Right cardiac atrium (tissue), 5 donors: ENCODE data around the gene WDR62. TPM values are rescaled to one million over a fixed set of nuclear protein-coding genes. Genes with fewer than 3 reads are reported as not detected.

ENCODE experiments used
- ATAC-seq, 2 donors: fragments of 200-7000 bp; cut with Tn5 transposase; one replicate each; pipeline versions ENCODE4 v1.8.0 to v1.9.1; 2020; ENCODE audit warnings: moderate library complexity in 2 of 2, mild to moderate bottlenecking in 1 of 2
- DNase-seq, 3 donors: peaks; one replicate each; pipeline ENCODE4 v3.0.0-alpha.2; 2020
- H3K27ac ChIP-seq: one replicate; pipeline ENCODE4 v1.5.1; 2013; ENCODE audit warnings: mild to moderate bottlenecking, low read length, control low read depth, moderate library complexity
- H3K27me3 ChIP-seq: one replicate; pipeline ENCODE4 v1.6.1; 2013; ENCODE audit not compliant: control insufficient read depth, insufficient read depth
- H3K4me1 ChIP-seq: one replicate; pipeline ENCODE4 v1.6.1; 2013; ENCODE audit warnings: low read length; ENCODE audit not compliant: control insufficient read depth, insufficient read depth
- H3K4me3 ChIP-seq: one replicate; pipeline ENCODE4 v1.5.1; 2013; ENCODE audit warnings: low read length, control low read depth
- H3K9me3 ChIP-seq: one replicate; pipeline ENCODE4 v1.6.1; 2013; ENCODE audit warnings: low read length; ENCODE audit not compliant: control insufficient read depth
- WGBS: extraction: QIAGEN DNeasy Blood & Tissue Kit; methylation state at CpG from one replicate; pipeline ENCODE4 v1.1.7; 2013; 5-methylcytosine and 5-hydroxymethylcytosine counted together
- intact Hi-C, 4 donors: fragments of 100-400 bp; cut with DNase I; formaldehyde crosslinking; loops; one replicate each; pipeline versions ENCODE4 v1.11.0 to v1.14.0; 2022 to 2023
- polyA plus RNA-seq: library from polyadenylated mRNA; stranded (reverse); fragments of 200-250 nt; gene quantifications from one replicate; pipeline ENCODE4 v1.2.3, GENCODE V29; 2013
- total RNA-seq, 4 donors: library from RNA; stranded (reverse); fragmentation: NEBNext Ultra II Directional; extraction: Animal tissue kit (Norgen Biotek cat#: 25700); gene quantifications; one replicate each; pipeline ENCODE4 v1.2.1, GENCODE V29; 2021
- donor health status: healthy with polysubstance abuse.
- donor health status: DM: no; HTN: yes; CAD: no.
- donor health status: DM: no; HTN: no; CAD: no.
- donor health status: DM: no; HTN: yes; CAD: no; lungs with severe emphysema.
- donor health status: DM: yes; HTN: yes; CAD: no.

WDR62 gene
- total and polyA plus RNA-seq, 5 donors, result 2.8 to 16.3 (median 8.0) TPM

- intact Hi-C loops, result no loop called here
- H3K27ac ChIP-seq, result peak overlapping the region; percentile 58
- no peaks in the 10 kb centered on the region for H3K9me3 ChIP-seq
- no peaks in the 10 kb centered on the region for H3K27me3 ChIP-seq
- peaks cover 2% of the 10 kb centered on the region for H3K4me1 ChIP-seq
- DNase-seq (peak; percentile 46 to 87 (median 84)), ATAC-seq (peak; percentile 77 to 89)
- WGBS, result 56% methylated on average over 5 of the region's 5 CpGs
- no peak overlapping the region for H3K4me3 ChIP-seq
These were observed 45.8 kb downstream of the WDR62 start for GRCh38 chr19:36100476-36100875.

- Histone ChIP-seq H3K9me3 (no peaks in the 10 kb centered on the region), H3K4me3 (no peak overlapping the region), H3K27me3 (no peaks in the 10 kb centered on the region), H3K4me1 (peaks cover 2% of the 10 kb centered on the region), H3K27ac (no peak overlapping the region)
- intact Hi-C loops, result no loop called here
- WGBS, result 87% methylated on average over 27 of the region's 27 CpGs
- no peak for DNase-seq
- no peak for ATAC-seq
These were observed 47.0 kb downstream of the WDR62 start for GRCh38 chr19:36101550-36102327.

- Histone ChIP-seq H3K27me3 (no peaks in the 10 kb centered on the region), H3K4me1 (peaks cover 2% of the 10 kb centered on the region), H3K9me3 (no peaks in the 10 kb centered on the region), H3K27ac (no peak overlapping the region), H3K4me3 (no peak overlapping the region)
- DNase-seq (no peak), ATAC-seq (no peak)
- intact Hi-C loops, result no loop called here
- WGBS, result 92% methylated on average over 24 of the region's 24 CpGs
These were observed 48.4 kb downstream of the WDR62 start for GRCh38 chr19:36103040-36103626.

- intact Hi-C loops, result no loop called here
- no peaks in the 10 kb centered on the region for H3K27me3 ChIP-seq
- no peak overlapping the region for H3K27ac ChIP-seq
- H3K9me3 ChIP-seq, result no peaks in the 10 kb centered on the region
- no peak overlapping the region for H3K4me3 ChIP-seq
- ATAC-seq (no peak), DNase-seq (no peak)
- WGBS, result 92% methylated on average over 12 of the region's 12 CpGs
- peaks cover 2% of the 10 kb centered on the region for H3K4me1 ChIP-seq
These were observed 49.3 kb downstream of the WDR62 start for GRCh38 chr19:36103842-36104552.

GRCh38 chr19:36106441-36106840 is 51.7 kb downstream of the WDR62 start:
- intact Hi-C loops, result no loop called here
- 84% methylated on average over 6 of the region's 6 CpGs for WGBS

GRCh38 chr19:36106991-36107390 is 52.3 kb downstream of the WDR62 start:
- Histone ChIP-seq H3K4me1 (no peaks in the 10 kb centered on the region), H3K4me3 (no peak overlapping the region), H3K27me3 (no peaks in the 10 kb centered on the region), H3K9me3 (no peaks in the 10 kb centered on the region), H3K27ac (no peak overlapping the region)
- DNase-seq, result no peak
- no peak for ATAC-seq
- intact Hi-C loops, result no loop called here
- WGBS, result 92% methylated on average over 5 of the region's 5 CpGs

More at GRCh38 chr19:36106441-36106840, 51.7 kb downstream of the WDR62 start:
- Histone ChIP-seq H3K9me3 (no peaks in the 10 kb centered on the region), H3K4me1 (no peaks in the 10 kb centered on the region), H3K4me3 (no peak overlapping the region), H3K27me3 (no peaks in the 10 kb centered on the region), H3K27ac (no peak overlapping the region)
- no peak for ATAC-seq
- no peak for DNase-seq

- whole genome bisulfite sequencing, result 99% methylated on average over 3 of the region's 3 CpGs
- Histone ChIP-seq H3K27ac (no peak overlapping the region), H3K9me3 (no peaks in the 10 kb centered on the region), H3K4me3 (no peak overlapping the region), H3K4me1 (no peaks in the 10 kb centered on the region), H3K27me3 (no peaks in the 10 kb centered on the region)
- ATAC-seq, result no peak
- intact Hi-C loops, result no loop called here
- no peak for DNase-seq
These were observed 54.0 kb downstream of the WDR62 start for GRCh38 chr19:36108684-36109083.

- no peak for DNase-seq
- no peak for ATAC-seq
- 44% methylated on average over 1 of the region's 1 CpG for WGBS
These were observed 55.9 kb downstream of the WDR62 start, which contains the start of gene OVOL3 for GRCh38 chr19:36110487-36111199. TSS of gene OVOL3 (plus strand) at chr19:36111143. CDS start at chr19:36111203, 60 bp downstream.

GRCh38 chr19:36111200-36111539 is 56.5 kb downstream of the WDR62 start:
- ATAC-seq (no peak), DNase-seq (no peak)
- Histone ChIP-seq H3K4me1 (no peaks in the 10 kb centered on the region), H3K27ac (no peak overlapping the region), H3K27me3 (no peaks in the 10 kb centered on the region), H3K4me3 (no peak overlapping the region), H3K9me3 (no peaks in the 10 kb centered on the region)
- 77% methylated on average over 13 of the region's 13 CpGs for WGBS
- intact Hi-C loops, result loop anchor here in 2 of 4 donors (5.0 to 10.0 kb wide), 3 partner anchors 46 to 116 kb away; partner anchors contain the start of gene SDHAF1 (in 1 of the 2)

More at GRCh38 chr19:36110487-36111199, 55.9 kb downstream of the WDR62 start, which contains the start of gene OVOL3:
- Histone ChIP-seq H3K9me3 (no peaks in the 10 kb centered on the region), H3K4me1 (no peaks in the 10 kb centered on the region), H3K27me3 (no peaks in the 10 kb centered on the region), H3K4me3 (no peak within 1 kb of the TSS), H3K27ac (no peak within 1 kb of the TSS)
- intact Hi-C loops, result loop anchor here in 2 of 4 donors (5.0 to 10.0 kb wide), 3 partner anchors 46 to 116 kb away; partner anchors contain the start of gene SDHAF1 (in 1 of the 2)

GRCh38 chr19:36112678-36113077 is 58.0 kb downstream of the WDR62 start:
- intact Hi-C loops, result loop anchor here in 2 of 4 donors (5.0 to 10.0 kb wide), 3 partner anchors 48 to 118 kb away; partner anchors contain the start of gene SDHAF1 (in 1 of the 2)
- ATAC-seq, result no peak
- H3K4me3 ChIP-seq, result no peak overlapping the region
- no peaks in the 10 kb centered on the region for H3K4me1 ChIP-seq
- no peaks in the 10 kb centered on the region for H3K27me3 ChIP-seq
- H3K9me3 ChIP-seq, result no peaks in the 10 kb centered on the region
- 95% methylated on average over 10 of the region's 10 CpGs for WGBS
- no peak overlapping the region for H3K27ac ChIP-seq
- DNase-seq, result no peak
